ENCODE measurements around the gene WASHC2A.
"Not testable (repeated sequence)": the region's sequence is repeated elsewhere in the genome, so short reads cannot be mapped to it uniquely, and the experiment has no call there.

Gene WASHC2A

GRCh38 chr10:50159856-50160255, 92.1 kb downstream of the WASHC2A start:
- not testable (repeated sequence) for DNase-seq

GRCh38 chr10:50165038-50165437, 97.3 kb downstream of the WASHC2A start:
- not testable (repeated sequence) for DNase-seq

GRCh38 chr10:50167833-50168232, 100.1 kb downstream of the WASHC2A start:
- not testable (repeated sequence) for DNase-seq

GRCh38 chr10:50169506-50169905, 101.8 kb downstream of the WASHC2A start:
- not testable (repeated sequence) for DNase-seq

- DNase-seq, result not testable (repeated sequence)
Observed at GRCh38 chr10:50174788-50175525, 107.2 kb downstream of the WASHC2A start.

Measured in stimulated activated CD4-positive, alpha-beta T cell treated with anti-CD3 and anti-CD28 coated beads, Interleukin-4, amount 100 ng/mL, for 24 hours (primary cell).